Activated gamma-delta T cell treated with Interleukin-2 at 50 U/mL for 16 hours (primary cell): Measurements from ENCODE around the gene NPAS4.
"Not testable (repeated sequence)": the region's sequence is repeated elsewhere in the genome, so short reads cannot be mapped to it uniquely, and the experiment has no call there.

Experiments
- DNase-seq: peaks from one replicate; pipeline ENCODE4 v3.0.0-alpha.2; 2020

Gene NPAS4

GRCh38 chr11:66418168-66418985 is 2.5 kb upstream of the NPAS4 start:
- peak; percentile 34 for DNase-seq

GRCh38 chr11:66418986-66419308 is 1.9 kb upstream of the NPAS4 start:
- no peak for DNase-seq

GRCh38 chr11:66419825-66420224 is 1.0 kb upstream of the NPAS4 start:
- no peak for DNase-seq

- peak; percentile 85 for DNase-seq
Observed at GRCh38 chr11:66421492-66422205, 814 bp downstream of the NPAS4 start.

- DNase-seq: no peak
Observed at GRCh38 chr11:66426314-66426713, 5.5 kb downstream of the NPAS4 start.

- no peak for DNase-seq
Observed at GRCh38 chr11:66428933-66429332, 8.1 kb downstream of the NPAS4 start.

- DNase-seq: peak; percentile 66
Observed at GRCh38 chr11:66429983-66430602, 9.3 kb downstream of the NPAS4 start.

GRCh38 chr11:66431287-66431686 is 10.5 kb downstream of the NPAS4 start:
- not testable (repeated sequence) for DNase-seq

GRCh38 chr11:66431871-66432329 is 11.1 kb downstream of the NPAS4 start:
- not testable (repeated sequence) for DNase-seq

- DNase-seq: no peak
Observed at GRCh38 chr11:66432597-66432996, 11.8 kb downstream of the NPAS4 start.

GRCh38 chr11:66437979-66438503 is 17.2 kb downstream of the NPAS4 start:
- no peak for DNase-seq

GRCh38 chr11:66438504-66439466 is 17.9 kb downstream of the NPAS4 start, which contains the start of gene MRPL11:
Gene MRPL11 (minus strand): TSS chr11:66438848. CDS start chr11:66438754, 94 bp downstream.
- DNase-seq: peak; percentile 87

- DNase-seq: not testable (repeated sequence)
Observed at GRCh38 chr11:66440101-66440939, 19.5 kb downstream of the NPAS4 start.

- DNase-seq: not testable (repeated sequence)
Observed at GRCh38 chr11:66440940-66441282, 20.1 kb downstream of the NPAS4 start.

- no peak for DNase-seq
Observed at GRCh38 chr11:66443602-66444001, 22.8 kb downstream of the NPAS4 start.

GRCh38 chr11:66447012-66447411 is 26.2 kb downstream of the NPAS4 start:
- no peak for DNase-seq

- no peak for DNase-seq
Observed at GRCh38 chr11:66448523-66448922, 27.7 kb downstream of the NPAS4 start.

GRCh38 chr11:66450560-66450959 is 29.7 kb downstream of the NPAS4 start:
- DNase-seq: no peak

- no peak for DNase-seq
Observed at GRCh38 chr11:66451663-66452062, 30.8 kb downstream of the NPAS4 start.

- no peak for DNase-seq
Observed at GRCh38 chr11:66454247-66454646, 33.4 kb downstream of the NPAS4 start.

- DNase-seq: no peak
Observed at GRCh38 chr11:66454828-66455227, 34.0 kb downstream of the NPAS4 start.
